Activated naive CD4-positive, alpha-beta T cell treated with anti-CD3 and anti-CD28 coated beads, Interleukin-2, amount 10 ng/mL, durations not matched to agents 5 hours and 36 hours (primary cell): ENCODE measurements around the gene DEFB129. TPM values are rescaled to one million over a fixed set of nuclear protein-coding genes. Genes with fewer than 3 reads are reported as not detected.

ENCODE experiments used
- total RNA-seq, 2 experiments: library from RNA; stranded (reverse); gene quantifications; one replicate each; pipeline ENCODE4 v1.2.3, GENCODE V29; 2021

Gene DEFB129
- total RNA-seq, result not detected

DNA sequence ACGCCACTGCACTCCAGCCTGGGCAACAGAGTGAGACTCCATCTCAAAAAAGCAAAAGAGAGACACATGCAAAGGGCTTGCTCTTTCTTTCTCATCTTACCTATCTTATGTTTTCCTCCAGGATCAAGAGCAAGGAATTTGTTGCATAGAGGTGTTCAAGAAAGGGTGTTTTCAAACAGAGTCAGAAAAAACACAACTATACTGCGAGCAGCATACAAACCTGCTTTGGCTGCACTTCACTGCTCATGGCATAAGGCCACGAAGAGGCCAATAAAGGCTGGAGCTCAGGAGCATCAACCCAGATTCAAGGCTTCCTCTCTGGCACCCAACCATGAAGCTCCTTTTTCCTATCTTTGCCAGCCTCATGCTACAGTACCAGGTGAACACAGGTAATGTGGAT, at the start of gene DEFB129:
Gene DEFB129, plus strand, starts transcription at position 301 of the 400 bp plus-strand sequence. Its CDS starts 31 bp downstream, at position 332.

GRCh38 chr20:189611-190010, 37.4 kb upstream of the DEFB129 start, which contains the start of gene DEFB128:
Gene DEFB128, minus strand, starts transcription at chr20:189711. Its CDS starts 88 bp downstream, at chr20:189623.

GRCh38 chr20:257419-257818, 30.4 kb downstream of the DEFB129 start, which contains the start of gene DEFB132:
Gene DEFB132, plus strand, starts transcription at chr20:257724. Its CDS starts 55 bp downstream, at chr20:257779.

Other genes with a start within 250 kb of the DEFB129 start
- not detected for gene DEFB125, start 139.6 kb upstream of the DEFB129 start, total RNA-seq
- not detected for gene DEFB126, start 84.7 kb upstream of the DEFB129 start, total RNA-seq
- gene DEFB127, start 69.8 kb upstream of the DEFB129 start, total RNA-seq, result not detected
- gene DEFB128, start 37.5 kb upstream of the DEFB129 start, total RNA-seq, result not detected
- not detected for gene DEFB132, start 30.5 kb downstream of the DEFB129 start, total RNA-seq
- gene C20orf96, start 63.5 kb downstream of the DEFB129 start, total RNA-seq, result 1 to 10 TPM; 5.9 to 6.0 TPM
- 10 to 100 TPM; 24.7 to 25.8 TPM for gene ZCCHC3, start 70.3 kb downstream of the DEFB129 start, total RNA-seq
- 1 to 10 TPM; 6.6 to 6.7 TPM for gene SOX12, start 98.3 kb downstream of the DEFB129 start, total RNA-seq
- 1 to 10 TPM in 1 of 2 experiments, under 1 TPM in 1; 0.93 to 1.0 TPM for gene NRSN2, start 119.9 kb downstream of the DEFB129 start, total RNA-seq
- 10 to 100 TPM; 30.9 to 31.9 TPM for gene TRIB3, start 153.5 kb downstream of the DEFB129 start, total RNA-seq
- 100 to 1,000 TPM; 135 to 139 TPM for gene RBCK1, start 181.0 kb downstream of the DEFB129 start, total RNA-seq
- 10 to 100 TPM; 34.9 to 35.9 TPM for gene TBC1D20, start 235.3 kb downstream of the DEFB129 start, total RNA-seq